A549 treated with Hydrocortisone at 1 μM for 4 hours (cell line): ENCODE measurements around the gene FASTK. TPM values are rescaled to one million over a fixed set of nuclear protein-coding genes. Genes with fewer than 3 reads are reported as not detected.

Experiments
- total RNA-seq: library from RNA; stranded (reverse); fragments of 200-300 nt; extraction: Qiagen RNA extraction; gene quantifications from 5 replicates; pipeline ENCODE4 v1.2.3, GENCODE V29; 2022

FASTK gene, protein sequence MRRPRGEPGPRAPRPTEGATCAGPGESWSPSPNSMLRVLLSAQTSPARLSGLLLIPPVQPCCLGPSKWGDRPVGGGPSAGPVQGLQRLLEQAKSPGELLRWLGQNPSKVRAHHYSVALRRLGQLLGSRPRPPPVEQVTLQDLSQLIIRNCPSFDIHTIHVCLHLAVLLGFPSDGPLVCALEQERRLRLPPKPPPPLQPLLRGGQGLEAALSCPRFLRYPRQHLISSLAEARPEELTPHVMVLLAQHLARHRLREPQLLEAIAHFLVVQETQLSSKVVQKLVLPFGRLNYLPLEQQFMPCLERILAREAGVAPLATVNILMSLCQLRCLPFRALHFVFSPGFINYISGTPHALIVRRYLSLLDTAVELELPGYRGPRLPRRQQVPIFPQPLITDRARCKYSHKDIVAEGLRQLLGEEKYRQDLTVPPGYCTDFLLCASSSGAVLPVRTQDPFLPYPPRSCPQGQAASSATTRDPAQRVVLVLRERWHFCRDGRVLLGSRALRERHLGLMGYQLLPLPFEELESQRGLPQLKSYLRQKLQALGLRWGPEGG
- 58.8 to 75.1 TPM (median 73.7 TPM) in 5 replicates for total RNA-seq

DNA sequence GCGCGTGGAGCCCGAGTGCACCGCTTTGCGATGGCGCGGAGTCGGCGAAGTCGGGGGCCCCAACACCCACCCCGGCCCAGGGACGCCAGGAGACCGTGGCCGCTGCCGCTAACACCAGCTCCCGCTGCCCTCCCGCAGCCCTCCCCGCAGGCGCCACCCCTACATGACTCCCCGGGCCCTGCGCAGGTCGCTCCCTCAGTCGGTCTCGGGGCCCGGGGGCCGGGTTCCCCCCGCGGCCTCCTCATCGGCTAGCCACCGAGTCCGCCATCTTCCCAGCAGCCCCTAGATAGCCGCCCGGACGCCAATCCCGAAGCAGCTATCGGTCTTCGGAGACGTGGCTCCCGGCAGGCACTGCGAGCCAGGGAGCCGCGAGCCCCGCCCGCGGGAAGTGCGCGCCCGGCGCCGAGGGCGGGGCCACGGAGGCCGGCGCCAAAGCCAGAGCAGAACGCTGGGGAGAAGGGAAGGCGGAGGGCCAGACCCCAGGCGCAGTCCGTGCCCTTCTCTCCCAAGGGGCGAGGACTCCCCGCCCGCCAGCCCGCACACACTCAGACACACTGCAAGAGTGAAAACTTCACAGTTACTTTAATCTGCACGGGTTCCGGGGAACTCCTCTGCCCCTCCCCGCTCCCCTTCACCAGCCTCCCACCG is at the start of gene FASTK:
FASTK (minus strand) TSS at position 288 of the 648 bp plus-strand sequence; CDS start at position 245, 43 bp downstream.

DNA sequence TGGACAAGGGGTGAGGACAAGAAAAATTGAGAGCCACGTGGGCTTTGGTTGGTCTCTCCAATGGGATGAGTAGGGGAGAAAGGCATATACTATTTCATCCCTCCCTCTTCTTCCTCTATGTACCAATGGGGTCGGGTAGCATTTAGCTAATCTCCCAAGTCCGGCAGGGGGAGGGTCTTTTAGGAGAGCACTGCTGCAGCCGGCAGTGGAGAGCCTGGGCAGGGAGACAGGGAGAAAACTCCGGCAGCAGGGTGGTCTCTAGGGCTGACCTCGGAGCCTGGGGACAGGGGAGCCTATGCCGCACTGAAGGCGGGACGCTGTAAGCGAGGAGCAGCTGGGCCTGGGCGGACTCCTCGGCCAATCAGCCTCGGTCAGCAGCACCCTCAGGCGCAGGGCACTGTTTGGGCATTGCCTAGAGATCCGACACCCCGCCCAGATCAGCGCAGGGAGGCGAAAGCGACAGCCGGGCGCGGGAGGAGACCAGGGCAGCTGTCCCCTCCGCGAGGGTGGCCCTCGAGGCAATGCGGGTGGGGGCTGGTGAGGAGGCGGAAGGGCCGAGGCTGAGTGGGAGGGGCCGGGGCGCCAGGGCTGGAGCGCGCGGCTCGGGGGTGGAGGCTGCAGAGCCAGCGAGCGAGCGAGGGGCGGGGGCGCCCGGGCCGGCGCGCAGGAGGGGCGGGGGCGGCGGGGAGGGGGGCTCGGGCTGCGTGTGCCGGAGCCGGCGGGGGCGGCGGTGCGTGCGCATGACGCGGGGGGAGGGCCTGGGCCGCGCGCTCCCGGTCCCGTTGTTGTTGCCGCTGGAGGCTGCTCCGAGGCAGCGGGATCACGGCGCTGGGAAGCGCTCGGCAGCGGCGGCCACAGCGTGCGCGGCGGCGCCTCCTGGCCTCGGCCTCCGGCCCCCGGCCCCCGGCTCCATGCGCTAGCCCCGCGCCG is 5.3 kb upstream of the FASTK start, which contains the start of gene AGAP3:
AGAP3 (plus strand) TSS at position 785 of the 930 bp plus-strand sequence. CDS start 267 bp downstream, outside the sequence.

DNA sequence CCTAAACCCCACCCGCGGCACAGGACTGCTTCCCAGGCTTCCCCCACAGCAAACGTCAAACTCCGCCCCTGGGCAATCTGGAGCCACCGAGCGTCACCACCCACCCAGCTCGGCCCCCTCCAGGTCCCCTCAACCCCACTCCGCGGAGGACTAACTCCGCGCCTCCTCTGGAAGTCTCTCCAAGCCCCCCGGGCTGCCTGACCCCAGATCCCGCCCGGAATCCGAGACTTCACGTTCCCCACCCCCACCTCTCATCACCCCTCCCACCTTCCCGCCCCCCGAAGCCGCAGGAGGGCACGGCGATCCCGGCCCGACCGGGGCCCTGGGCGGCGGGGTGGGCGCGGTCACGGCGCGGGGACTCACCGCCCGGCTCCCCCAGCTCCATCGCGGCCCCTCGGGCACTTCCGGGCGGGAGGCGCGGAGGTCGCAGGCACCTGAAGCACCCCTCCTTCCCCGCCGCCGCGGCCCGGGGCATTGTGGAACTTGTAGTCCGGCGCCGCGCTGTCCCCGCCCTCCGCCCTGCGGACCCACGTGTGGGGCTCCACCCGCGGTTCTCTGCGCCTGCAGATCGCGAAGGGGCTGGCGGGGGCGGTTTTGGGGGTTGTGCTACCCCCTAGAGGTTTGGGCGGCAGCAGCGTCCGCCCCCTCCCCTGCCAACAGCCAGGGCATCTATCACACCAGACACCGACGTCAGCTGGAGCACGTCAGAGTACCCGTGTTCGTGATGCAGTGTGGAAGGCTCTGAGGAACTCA is 2.6 kb upstream of the FASTK start, which contains the start of gene TMUB1:
TMUB1 (minus strand) TSS at position 423 of the 753 bp plus-strand sequence. CDS start 930 bp downstream, outside the sequence.

DNA sequence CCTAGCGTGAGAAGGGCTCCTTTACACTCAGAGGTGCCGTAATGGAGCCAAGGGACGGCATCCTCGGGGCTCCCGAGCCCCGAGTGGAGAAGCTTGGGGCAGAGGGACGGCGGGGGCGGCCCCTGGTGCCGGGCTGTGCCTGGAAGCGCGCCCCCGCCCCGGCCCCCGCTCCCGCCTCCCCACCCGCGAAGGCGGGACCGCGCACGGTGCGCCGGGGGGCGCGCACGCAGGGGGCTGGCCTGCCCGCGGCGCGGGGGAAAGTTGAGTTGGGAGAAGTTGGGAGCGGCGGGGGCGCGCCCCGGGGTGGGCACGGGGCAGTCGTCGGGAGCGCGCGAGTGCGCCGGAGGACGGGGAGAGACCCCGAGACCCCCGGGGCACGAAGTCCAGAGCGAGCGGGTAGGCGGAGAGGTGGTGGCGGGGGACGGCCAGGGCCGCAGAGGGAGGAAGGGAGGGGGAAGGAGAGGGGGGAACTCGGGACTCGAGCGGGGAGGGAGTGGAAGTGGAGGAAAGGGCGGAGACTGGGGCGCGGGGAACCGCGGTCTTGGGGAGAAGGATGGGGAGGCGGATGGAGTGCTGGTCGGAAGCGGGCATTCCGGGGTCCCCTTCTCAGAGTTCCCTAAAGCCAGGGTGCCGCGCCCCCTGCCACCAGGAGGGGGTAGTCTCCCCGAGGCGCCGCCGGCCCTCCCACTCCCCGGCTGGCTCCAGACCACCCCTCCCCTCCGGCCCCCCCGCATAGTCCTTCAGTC is 21.1 kb downstream of the FASTK start, which contains the start of gene SLC4A2:
SLC4A2 (plus strand) TSS at position 223 of the 746 bp plus-strand sequence. CDS start 2,399 bp downstream, outside the sequence.

DNA sequence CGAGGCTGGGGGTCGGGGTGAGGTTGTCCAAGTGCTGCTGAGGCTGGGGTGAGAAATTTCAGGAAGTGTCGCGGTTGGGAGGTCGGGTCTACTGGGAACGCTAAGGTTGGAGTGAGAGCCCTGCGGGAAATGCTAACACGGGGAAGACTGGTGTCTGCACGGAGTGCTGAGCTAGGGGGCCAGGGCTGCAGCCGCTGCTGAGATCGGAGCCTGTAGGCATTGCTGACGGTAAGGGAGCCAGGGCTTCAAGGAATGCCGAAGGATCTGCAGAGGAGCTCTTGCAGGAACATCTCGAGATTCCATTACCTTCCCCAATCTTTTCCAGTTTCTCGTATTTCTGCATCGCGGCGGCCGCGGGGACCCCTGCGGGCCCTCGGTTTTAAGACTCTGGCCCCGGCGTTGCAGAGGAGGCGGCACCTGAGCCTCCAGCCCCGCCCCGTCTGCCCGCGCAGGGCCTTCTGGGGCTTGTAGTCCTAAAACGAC is 23.1 kb downstream of the FASTK start, which contains the start of gene CDK5:
CDK5 (minus strand) TSS at position 392 of the 483 bp plus-strand sequence; CDS start at position 343, 49 bp downstream.

DNA sequence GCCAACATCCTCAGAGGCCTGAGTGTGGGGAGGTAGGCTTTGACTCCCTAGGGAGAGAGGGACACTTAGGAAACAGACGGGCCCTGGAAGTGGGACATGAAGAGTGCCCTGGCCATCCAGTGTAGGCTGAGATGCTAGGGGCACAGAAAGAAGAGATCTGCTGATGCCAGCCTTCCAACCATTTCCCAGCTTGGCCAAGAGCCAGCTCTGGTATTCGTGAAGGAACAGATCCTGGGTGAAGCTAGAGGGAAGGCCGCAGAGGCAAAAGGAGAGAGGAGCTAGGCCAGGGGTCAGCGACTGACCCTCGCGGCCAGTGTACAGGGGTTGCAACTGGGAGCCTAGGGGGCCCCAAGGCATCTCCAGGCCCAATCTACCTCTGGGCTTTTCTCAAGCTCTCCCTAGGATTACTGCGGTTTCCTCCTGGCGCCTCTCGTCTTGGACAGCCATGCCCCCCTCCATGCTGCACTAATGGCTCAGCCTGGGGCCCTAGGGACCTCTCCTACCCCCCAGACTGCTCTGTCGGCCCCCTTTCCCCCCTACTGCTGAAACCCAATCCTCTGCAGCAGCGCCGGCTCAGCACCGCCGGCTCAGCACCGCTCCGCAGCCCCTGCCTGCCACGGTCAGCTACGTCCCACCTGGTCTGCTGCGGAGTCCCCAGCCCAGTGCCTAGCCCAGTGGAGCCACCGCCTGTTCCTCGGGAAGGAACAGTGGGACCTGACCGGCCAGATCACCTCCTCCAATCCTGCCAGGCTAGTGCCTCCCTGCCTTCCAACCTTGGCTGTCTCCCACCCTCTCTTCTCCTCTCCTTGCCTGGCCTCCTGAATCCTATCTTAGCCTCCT is 32.4 kb downstream of the FASTK start, which contains the start of gene ASIC3:
ASIC3 (plus strand) TSS at position 556 of the 840 bp plus-strand sequence. CDS start 355 bp downstream, outside the sequence.

DNA sequence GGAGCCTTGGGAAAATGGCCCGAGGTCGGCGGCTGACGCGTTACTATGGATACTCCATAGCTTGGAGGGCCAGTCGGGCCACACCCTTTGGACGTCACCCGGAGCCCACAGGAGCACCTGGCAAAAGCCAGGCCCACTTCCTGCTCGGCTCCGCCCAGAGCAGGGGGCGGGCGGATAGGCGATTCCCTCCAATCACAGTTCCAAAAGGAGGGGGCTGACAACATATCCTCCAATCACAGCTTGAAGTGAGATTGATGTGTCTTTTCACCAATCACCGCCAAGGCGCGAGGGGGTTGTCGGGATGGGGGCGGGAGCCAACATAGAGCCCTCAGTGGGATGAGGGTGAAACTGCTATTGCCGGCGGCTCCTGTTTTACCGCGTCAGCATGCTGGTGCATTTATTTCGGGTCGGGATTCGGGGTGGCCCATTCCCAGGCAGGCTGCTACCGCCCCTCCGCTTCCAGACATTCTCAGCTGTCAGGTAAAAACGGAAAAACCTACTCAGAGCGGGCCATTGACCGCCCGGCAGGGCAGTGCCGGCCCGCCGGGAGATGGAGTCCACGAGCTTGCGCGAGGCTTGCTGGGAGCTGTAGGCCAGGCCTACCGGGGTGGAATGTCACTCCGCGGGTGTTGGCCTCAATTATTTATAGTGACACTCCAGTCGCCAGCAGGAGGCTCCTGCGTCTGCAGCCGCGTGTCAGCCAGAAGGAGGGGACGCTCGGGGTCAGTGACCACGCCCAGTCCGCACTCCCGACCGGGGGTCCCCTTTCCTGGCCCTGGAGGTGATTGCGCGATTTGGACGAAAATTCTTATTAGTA is 52.3 kb downstream of the FASTK start, which contains the start of gene ABCB8:
ABCB8 (plus strand) TSS at position 320 of the 817 bp plus-strand sequence; CDS start at position 386, 66 bp downstream.

Other genes starting within 250 kb of the FASTK start
- 0.06 to 0.10 TPM in 2 of 5 replicates, not detected in the others for gene AOC1, start 228.3 kb downstream of the FASTK start, total RNA-seq
- 2.9 to 3.6 TPM (median 3.3 TPM) in 5 replicates for gene KCNH2, start 102.5 kb downstream of the FASTK start, total RNA-seq
- gene NOS3, start 89.8 kb downstream of the FASTK start, total RNA-seq, result 0.33 to 0.51 TPM (median 0.38 TPM) in 5 replicates
- 0.34 to 1.1 TPM (median 0.70 TPM) in 5 replicates for gene ATG9B, start 56.3 kb downstream of the FASTK start, total RNA-seq
- 40.2 to 49.4 TPM (median 46.1 TPM) in 5 replicates for gene ABCB8, start 52.4 kb downstream of the FASTK start, total RNA-seq
- gene ASIC3, start 32.3 kb downstream of the FASTK start, total RNA-seq, result 6.0 to 10.8 TPM (median 9.5 TPM) in 5 replicates
- 29.7 to 32.8 TPM (median 32.5 TPM) in 5 replicates for gene CDK5, start 22.9 kb downstream of the FASTK start, total RNA-seq
- gene SLC4A2, start 21.2 kb downstream of the FASTK start, total RNA-seq, result 201 to 272 TPM (median 246 TPM) in 5 replicates
- 37.6 to 56.1 TPM (median 55.7 TPM) in 5 replicates for gene TMUB1, start 2.7 kb upstream of the FASTK start, total RNA-seq
- gene AGAP3, start 5.7 kb upstream of the FASTK start, total RNA-seq, result 52.0 to 61.2 TPM (median 56.3 TPM) in 5 replicates
- 0.10 to 0.17 TPM in 2 of 5 replicates, not detected in the others for gene GBX1, start 86.9 kb upstream of the FASTK start, total RNA-seq
- gene ASB10, start 106.4 kb upstream of the FASTK start, total RNA-seq, result not detected in 5 replicates
- not detected in 5 replicates for gene H2BK1, start 129.7 kb upstream of the FASTK start, total RNA-seq
- gene ABCF2, start 146.4 kb upstream of the FASTK start, total RNA-seq, result 59.6 to 71.5 TPM (median 61.7 TPM) in 5 replicates
- 41.0 to 46.4 TPM (median 43.4 TPM) in 5 replicates for gene CHPF2, start 151.7 kb upstream of the FASTK start, total RNA-seq
- 8.3 to 9.9 TPM (median 9.7 TPM) in 5 replicates for gene SMARCD3, start 167.9 kb upstream of the FASTK start, total RNA-seq